Activated CD8-positive, alpha-beta T cell treated with anti-CD3 and anti-CD28 coated beads for 36 hours (primary cell): Measurements from ENCODE around the gene FRMD4B. TPM values are rescaled to one million over a fixed set of nuclear protein-coding genes. Genes with fewer than 3 reads are reported as not detected.

Experiments used
- ATAC-seq: fragments of 200-7000 bp; cut with Tn5 transposase; one replicate; pipeline ENCODE4 v1.10.0; 2021; ENCODE audit warnings: mild to moderate bottlenecking, moderate library complexity
- CTCF ChIA-PET: fragments of 350-600 bp; sonication (Branson Sonifier 250); formaldehyde crosslinking; loops from one replicate; lab custom pipeline; 2021; ENCODE audit warnings: antibody characterized with exemption; lab: Charles Lee
- POLR2A ChIA-PET: fragments of 350-600 bp; sonication (Branson Sonifier 250); formaldehyde crosslinking; loops from one replicate; lab custom pipeline; 2021; ENCODE audit warnings: antibody characterized with exemption; lab: Charles Lee
- DNase-seq: peaks from one replicate; pipeline ENCODE4 v3.0.0-alpha.2; 2020
- H3K27ac Mint-ChIP-seq: one replicate; pipeline ENCODE4 v1.8.0; 2021; ENCODE audit warnings: mild to moderate bottlenecking, mixed read lengths
- H3K27me3 Mint-ChIP-seq: one replicate; pipeline ENCODE4 v1.8.0; 2021; ENCODE audit warnings: mixed read lengths
- H3K36me3 Mint-ChIP-seq: one replicate; pipeline ENCODE4 v1.8.0; 2021; ENCODE audit warnings: low read depth, mixed read lengths
- H3K4me1 Mint-ChIP-seq: one replicate; pipeline ENCODE4 v1.8.0; 2021; ENCODE audit warnings: low read depth, mixed read lengths
- H3K4me3 Mint-ChIP-seq: one replicate; pipeline ENCODE4 v1.8.0; 2021; ENCODE audit warnings: mild to moderate bottlenecking, moderate library complexity, mixed read lengths
- H3K9me3 Mint-ChIP-seq: one replicate; pipeline ENCODE4 v1.8.0; 2021; ENCODE audit warnings: mixed read lengths
- intact Hi-C: fragments of 100-400 bp; cut with micrococcal nuclease; formaldehyde crosslinking; loops from one replicate; pipeline ENCODE4 v1.10.0; 2022
- total RNA-seq, 2 experiments: library from RNA; stranded (reverse); gene quantifications; one replicate each; pipeline ENCODE4 v1.2.3, GENCODE V29; 2021
- TF ChIP-seq, protein P1 (sequence below): fragments of 200-600 bp; IDR thresholded peaks from one replicate; pipeline ENCODE4 v1.8.0; 2022; ENCODE audit warnings: antibody characterized with exemption, mild to moderate bottlenecking

Gene FRMD4B
- total RNA-seq, 2 experiments from 2014 or later: 11.7 to 11.8 TPM

- intact Hi-C loops: loop anchor here (5.0 to 10.0 kb wide), 3 partner anchors 100 to 302 kb away; partner anchors contain the start of gene LMOD3
Measured at GRCh38 chr3:69426967-69427304, 41.0 kb upstream of the FRMD4B start.

DNA sequence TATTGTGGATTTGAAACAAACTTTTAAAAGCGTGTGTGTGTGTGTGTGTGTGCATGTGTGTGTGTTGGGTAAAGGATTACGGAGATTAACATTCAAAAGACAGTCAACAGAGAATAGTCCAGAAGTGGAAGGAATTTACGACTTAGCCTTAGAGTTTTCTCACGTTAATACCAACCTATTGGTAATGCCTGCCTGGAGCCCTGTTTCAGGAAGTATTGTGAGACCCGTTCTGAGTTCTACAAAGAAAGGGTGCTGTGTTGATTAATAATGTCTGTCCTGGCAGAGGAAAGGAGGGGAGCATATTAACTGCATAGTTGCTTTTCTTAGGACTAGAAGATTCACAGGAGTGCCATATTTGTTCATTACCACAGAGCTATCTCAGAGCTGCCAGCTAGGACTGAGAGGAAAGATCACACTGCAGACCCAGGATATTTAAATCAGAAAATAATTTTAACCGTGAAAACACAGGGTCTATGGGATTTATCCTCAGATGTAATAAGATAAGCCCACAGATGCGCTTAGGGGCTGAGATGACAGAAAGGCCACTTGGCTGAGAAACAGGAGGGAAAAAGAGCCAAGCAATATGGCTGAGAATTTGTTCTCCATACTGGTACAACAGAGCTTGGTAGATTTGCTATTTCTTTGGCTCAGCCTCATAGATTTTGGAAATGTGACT lies 40.5 kb upstream of the FRMD4B start:
- ATAC-seq: no peak
- Mint-ChIP-seq H3K9me3 (no peaks in the 10 kb centered on the region), H3K36me3 (no peaks in the 10 kb centered on the region), H3K4me1 (peaks cover 2% of the 10 kb centered on the region), H3K4me3 (no peak overlapping the region), H3K27me3 (peaks cover 5% of the 10 kb centered on the region), H3K27ac (no peak overlapping the region)
- ChIA-PET CTCF (interaction anchor here (0.8 to 7.1 kb wide), 9 partner anchors 15 to 307 kb away, joined by 3 to 60 read pairs (median 6); no protein-coding TSS in a partner anchor), POLR2A (no interaction called here)
- TF ChIP-seq, protein P1, sequence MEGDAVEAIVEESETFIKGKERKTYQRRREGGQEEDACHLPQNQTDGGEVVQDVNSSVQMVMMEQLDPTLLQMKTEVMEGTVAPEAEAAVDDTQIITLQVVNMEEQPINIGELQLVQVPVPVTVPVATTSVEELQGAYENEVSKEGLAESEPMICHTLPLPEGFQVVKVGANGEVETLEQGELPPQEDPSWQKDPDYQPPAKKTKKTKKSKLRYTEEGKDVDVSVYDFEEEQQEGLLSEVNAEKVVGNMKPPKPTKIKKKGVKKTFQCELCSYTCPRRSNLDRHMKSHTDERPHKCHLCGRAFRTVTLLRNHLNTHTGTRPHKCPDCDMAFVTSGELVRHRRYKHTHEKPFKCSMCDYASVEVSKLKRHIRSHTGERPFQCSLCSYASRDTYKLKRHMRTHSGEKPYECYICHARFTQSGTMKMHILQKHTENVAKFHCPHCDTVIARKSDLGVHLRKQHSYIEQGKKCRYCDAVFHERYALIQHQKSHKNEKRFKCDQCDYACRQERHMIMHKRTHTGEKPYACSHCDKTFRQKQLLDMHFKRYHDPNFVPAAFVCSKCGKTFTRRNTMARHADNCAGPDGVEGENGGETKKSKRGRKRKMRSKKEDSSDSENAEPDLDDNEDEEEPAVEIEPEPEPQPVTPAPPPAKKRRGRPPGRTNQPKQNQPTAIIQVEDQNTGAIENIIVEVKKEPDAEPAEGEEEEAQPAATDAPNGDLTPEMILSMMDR: no peak
- intact Hi-C loops: loop anchor here (5.0 to 10.0 kb wide), 3 partner anchors 99 to 302 kb away; partner anchors contain the start of gene LMOD3
- DNase-seq: no peak

More at GRCh38 chr3:69426967-69427304, 41.0 kb upstream of the FRMD4B start:
- TF ChIP-seq, protein P1: no peak
- DNase-seq (no peak), ATAC-seq (no peak)
- H3K4me3 Mint-ChIP-seq: no peak overlapping the region
- no peaks in the 10 kb centered on the region for H3K9me3 Mint-ChIP-seq
- no peaks in the 10 kb centered on the region for H3K36me3 Mint-ChIP-seq
- peaks cover 8% of the 10 kb centered on the region for H3K27me3 Mint-ChIP-seq
- H3K27ac Mint-ChIP-seq: no peak overlapping the region
- CTCF ChIA-PET: interaction anchor here (0.8 to 7.1 kb wide), 7 partner anchors 14 to 306 kb away, joined by 3 to 60 read pairs (median 7); no protein-coding TSS in a partner anchor
- POLR2A ChIA-PET: no interaction called here
- peaks cover 2% of the 10 kb centered on the region for H3K4me1 Mint-ChIP-seq

DNA sequence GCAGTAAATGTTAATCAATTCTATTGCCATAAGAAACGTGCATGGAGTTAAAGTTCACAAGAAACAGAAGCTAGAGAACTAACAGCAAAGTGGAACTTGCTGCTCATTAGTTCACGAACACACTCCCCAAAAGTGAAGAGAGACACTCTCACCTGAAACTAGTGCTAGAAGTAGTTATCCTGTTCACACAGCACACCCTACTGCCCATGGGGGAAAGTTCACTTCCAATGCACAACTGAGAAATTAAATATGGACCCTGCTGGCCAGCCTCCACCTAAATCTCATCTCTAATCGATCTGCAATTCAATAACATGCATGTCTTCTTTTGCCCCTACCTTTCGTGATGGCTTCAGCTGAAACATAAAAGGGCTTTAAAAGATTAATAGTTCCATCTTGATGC lies 39.4 kb upstream of the FRMD4B start:
- Mint-ChIP-seq H3K4me3 (no peak overlapping the region), H3K27ac (no peak overlapping the region), H3K27me3 (peaks cover 2% of the 10 kb centered on the region), H3K4me1 (peaks cover 2% of the 10 kb centered on the region), H3K36me3 (no peaks in the 10 kb centered on the region), H3K9me3 (no peaks in the 10 kb centered on the region)
- CTCF ChIA-PET: interaction anchor here (0.6 to 7.1 kb wide), 10 partner anchors 16 to 646 kb away, joined by 3 to 60 read pairs (median 6); no protein-coding TSS in a partner anchor
- TF ChIP-seq, protein P1: peak; percentile 24
- POLR2A ChIA-PET: no interaction called here
- intact Hi-C loops: loop anchor here (5.0 to 10.0 kb wide), 3 partner anchors 98 to 300 kb away; partner anchors contain the start of gene LMOD3
- DNase-seq (peak; percentile 54), ATAC-seq (peak; percentile 65)

DNA sequence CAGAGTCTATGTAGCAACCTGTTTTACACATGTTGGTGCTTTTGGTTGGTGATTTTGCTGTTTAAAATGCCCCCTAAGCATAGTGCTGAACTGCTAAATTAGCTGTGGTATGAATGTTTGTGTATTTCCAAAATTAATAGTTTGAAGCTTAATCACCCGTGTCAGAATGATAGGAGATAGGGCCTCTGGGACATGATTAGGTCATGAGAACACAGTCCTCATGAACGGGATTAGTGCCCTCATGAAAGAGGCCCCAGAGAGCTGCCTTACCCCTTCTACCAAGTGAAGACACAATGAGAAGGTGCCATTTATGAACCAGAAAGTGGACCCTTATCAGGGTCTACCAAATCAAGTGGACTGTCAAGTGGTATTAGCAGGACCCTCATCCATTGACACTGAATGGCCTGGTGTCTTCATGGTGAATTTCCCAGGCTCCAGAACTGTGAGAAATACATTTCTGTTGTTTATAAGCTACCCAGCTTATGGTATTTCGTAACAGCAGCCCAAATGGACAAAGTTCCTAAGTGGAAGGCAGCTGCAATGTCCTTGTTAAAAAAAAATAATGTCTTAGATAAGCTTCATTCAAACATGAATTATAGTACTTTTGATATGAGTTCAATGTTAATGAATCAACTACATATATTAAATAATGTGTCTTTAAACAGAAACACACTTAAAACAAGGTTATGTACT lies 37.7 kb upstream of the FRMD4B start:
- Mint-ChIP-seq H3K4me1 (no peaks in the 10 kb centered on the region), H3K27ac (no peak overlapping the region), H3K27me3 (peaks cover under 1% of the 10 kb centered on the region), H3K4me3 (no peak overlapping the region), H3K36me3 (no peaks in the 10 kb centered on the region), H3K9me3 (no peaks in the 10 kb centered on the region)
- intact Hi-C loops: loop anchor here (10.0 kb wide), 1 partner anchor 299 kb away; the partner anchor contains the start of gene LMOD3
- ATAC-seq (no peak), DNase-seq (no peak)
- ChIA-PET POLR2A (no interaction called here), CTCF (interaction anchor here (1.0 to 7.1 kb wide), 7 partner anchors 14 to 263 kb away, joined by 3 to 60 read pairs (median 12); no protein-coding TSS in a partner anchor)
- TF ChIP-seq, protein P1: no peak
